ENCODE measurements around the gene NEURL1. TPM values are rescaled to one million over a fixed set of nuclear protein-coding genes. Genes with fewer than 3 reads are reported as not detected.
"Not testable (repeated sequence)": the region's sequence is repeated elsewhere in the genome, so short reads cannot be mapped to it uniquely, and the experiment has no call there.

Gene NEURL1
- total RNA-seq, 1 experiment from 2014 or later, result 1.7 TPM

GRCh38 chr10:103629581-103629980 is 136.1 kb downstream of the NEURL1 start:
- Histone ChIP-seq H3K9me3 (ENCODE audit: low read length) (no peaks in the 10 kb centered on the region), H3K4me3 (ENCODE audit: low read length) (no peak overlapping the region), H2AFZ (ENCODE audit: low read length) (no peak overlapping the region), H3F3A (ENCODE audit: low read length, unreplicated experiment) (no peaks in the 10 kb centered on the region), H3K4me1 (ENCODE audit: insufficient read depth, low read length) (no peaks in the 10 kb centered on the region), H3K9me2 (replicated peaks; ENCODE audit: low read length) (no peaks in the 10 kb centered on the region), H3K79me2 (ENCODE audit: low read length) (no peaks in the 10 kb centered on the region), H3K4me2 (ENCODE audit: low read length) (no peak overlapping the region), H3K27ac (ENCODE audit: low read length) (no peak overlapping the region), H3K27me3 (ENCODE audit: low read length) (no peaks in the 10 kb centered on the region), H3K9ac (ENCODE audit: low read length) (no peak overlapping the region), H4K20me1 (ENCODE audit: low read length) (no peaks in the 10 kb centered on the region), H3K36me3 (ENCODE audit: low read depth, low read length) (no peaks in the 10 kb centered on the region)
- ATAC-seq (no peak), DNase-seq (no peak)
- ChIA-PET CTCF (no interaction called here), POLR2A (ENCODE audit: unreplicated experiment) (no interaction called here)
- TF ChIP-seq EZH2phosphoT487 (IDR thresholded peaks at IDR 0.05; ENCODE audit: borderline replicate concordance, low read length), result no peak
- TF ChIP-seq EZH2 (IDR thresholded peaks at IDR 0.05; ENCODE audit: low read length, unreplicated experiment), result no peak
- no peak for TF ChIP-seq CTCF (conservative IDR thresholded peaks at IDR 0.05; ENCODE audit: low read depth, low read length)
- no TSS peak for BruUV-seq (replicated peaks)
- intact Hi-C loops (cut with micrococcal nuclease), result no loop called here

- POLR2A ChIA-PET (ENCODE audit: unreplicated experiment), result no interaction called here
- no peaks in the 10 kb centered on the region for H4K20me1 ChIP-seq (ENCODE audit: low read length)
- H3K36me3 ChIP-seq (ENCODE audit: low read depth, low read length), result no peaks in the 10 kb centered on the region
- no peak overlapping the region for H3K9ac ChIP-seq (ENCODE audit: low read length)
- intact Hi-C loops (cut with micrococcal nuclease), result no loop called here
- no peak overlapping the region for H3K27ac ChIP-seq (ENCODE audit: low read length)
- CTCF ChIA-PET, result no interaction called here
- H3F3A ChIP-seq (ENCODE audit: low read length, unreplicated experiment), result no peaks in the 10 kb centered on the region
- no TSS peak for BruUV-seq (replicated peaks)
- no peak overlapping the region for H3K4me3 ChIP-seq (ENCODE audit: low read length)
- DNase-seq (no peak), ATAC-seq (no peak)
- H3K9me3 ChIP-seq (ENCODE audit: low read length), result no peaks in the 10 kb centered on the region
- H3K4me2 ChIP-seq (ENCODE audit: low read length), result no peak overlapping the region
- no peaks in the 10 kb centered on the region for H3K9me2 ChIP-seq (replicated peaks; ENCODE audit: low read length)
- no peaks in the 10 kb centered on the region for H3K4me1 ChIP-seq (ENCODE audit: insufficient read depth, low read length)
- H3K27me3 ChIP-seq (ENCODE audit: low read length), result no peaks in the 10 kb centered on the region
- TF ChIP-seq CTCF (conservative IDR thresholded peaks at IDR 0.05; ENCODE audit: low read depth, low read length) (no peak), EZH2 (IDR thresholded peaks at IDR 0.05; ENCODE audit: low read length, unreplicated experiment) (no peak)
- no peaks in the 10 kb centered on the region for H3K79me2 ChIP-seq (ENCODE audit: low read length)
- no peak overlapping the region for H2AFZ ChIP-seq (ENCODE audit: low read length)
Measured at GRCh38 chr10:103630156-103630555, 136.7 kb downstream of the NEURL1 start.

- H3K9ac ChIP-seq (ENCODE audit: low read length), result no peak overlapping the region
- TF ChIP-seq EZH2 (IDR thresholded peaks at IDR 0.05; ENCODE audit: low read length, unreplicated experiment), result no peak
- TF ChIP-seq CTCF (conservative IDR thresholded peaks at IDR 0.05; ENCODE audit: low read depth, low read length), result no peak
- TF ChIP-seq EZH2phosphoT487 (IDR thresholded peaks at IDR 0.05; ENCODE audit: borderline replicate concordance, low read length), result no peak
- no TSS peak for BruUV-seq (replicated peaks)
- no peak overlapping the region for H2AFZ ChIP-seq (ENCODE audit: low read length)
- ATAC-seq, result no peak
- H3F3A ChIP-seq (ENCODE audit: low read length, unreplicated experiment), result no peaks in the 10 kb centered on the region
- H3K27ac ChIP-seq (ENCODE audit: low read length), result no peak overlapping the region
- H3K9me2 ChIP-seq (replicated peaks; ENCODE audit: low read length), result no peaks in the 10 kb centered on the region
- H3K4me2 ChIP-seq (ENCODE audit: low read length), result no peak overlapping the region
- DNase-seq, result no peak
- H3K4me3 ChIP-seq (ENCODE audit: low read length), result no peak overlapping the region
- ChIA-PET POLR2A (ENCODE audit: unreplicated experiment) (no interaction called here), CTCF (no interaction called here)
- H3K36me3 ChIP-seq (ENCODE audit: low read depth, low read length), result no peaks in the 10 kb centered on the region
- intact Hi-C loops (cut with micrococcal nuclease), result no loop called here
- H3K4me1 ChIP-seq (ENCODE audit: insufficient read depth, low read length), result no peaks in the 10 kb centered on the region
- H3K9me3 ChIP-seq (ENCODE audit: low read length), result no peaks in the 10 kb centered on the region
- H3K79me2 ChIP-seq (ENCODE audit: low read length), result no peaks in the 10 kb centered on the region
- H3K27me3 ChIP-seq (ENCODE audit: low read length), result no peaks in the 10 kb centered on the region
- no peaks in the 10 kb centered on the region for H4K20me1 ChIP-seq (ENCODE audit: low read length)
Measured at GRCh38 chr10:103632247-103632642, 138.7 kb downstream of the NEURL1 start.

GRCh38 chr10:103632871-103633270 is 139.4 kb downstream of the NEURL1 start:
- H3K9me2 ChIP-seq (replicated peaks; ENCODE audit: low read length); H4K20me1 ChIP-seq (ENCODE audit: low read length); H3K9ac ChIP-seq (ENCODE audit: low read length); H2AFZ ChIP-seq (ENCODE audit: low read length); intact Hi-C loops (cut with micrococcal nuclease); H3K4me1 ChIP-seq (ENCODE audit: insufficient read depth, low read length); ATAC-seq; BruUV-seq (replicated peaks); H3K4me2 ChIP-seq (ENCODE audit: low read length); H3K27me3 ChIP-seq (ENCODE audit: low read length); H3K4me3 ChIP-seq (ENCODE audit: low read length); CTCF ChIA-PET; POLR2A ChIA-PET (ENCODE audit: unreplicated experiment); H3K79me2 ChIP-seq (ENCODE audit: low read length); H3K9me3 ChIP-seq (ENCODE audit: low read length); H3F3A ChIP-seq (ENCODE audit: low read length, unreplicated experiment); DNase-seq; H3K36me3 ChIP-seq (ENCODE audit: low read depth, low read length); H3K27ac ChIP-seq (ENCODE audit: low read length): not testable (repeated sequence)

Data from PC-3 (cell line).